ENCODE measurements around the gene ZER1. TPM values are rescaled to one million over a fixed set of nuclear protein-coding genes. Genes with fewer than 3 reads are reported as not detected.

Gene ZER1
- total RNA-seq, 1 experiment from 2014 or later = 28.6 TPM

GRCh38 chr9:128743421-128743820 is 28.3 kb downstream of the ZER1 start:
- peaks cover 10% of the 10 kb centered on the region for H3K36me3 Mint-ChIP-seq (ENCODE audit: insufficient read depth, unreplicated experiment)
- no TSS peak for BruUV-seq (replicated peaks)
- H3K27ac Mint-ChIP-seq (ENCODE audit: unreplicated experiment) = no peak overlapping the region
- Histone ChIP-seq H3K4me3 (ENCODE audit: low read depth, low read length) (no peak overlapping the region), H3K4me1 (no peaks in the 10 kb centered on the region), H3K9me3 (no peaks in the 10 kb centered on the region), H3K27me3 (replicated peaks; ENCODE audit: control insufficient read depth, insufficient read depth, low read length) (no peaks in the 10 kb centered on the region), H3K36me3 (ENCODE audit: control insufficient read depth, insufficient read depth, low read length) (no peaks in the 10 kb centered on the region)
- H3K9me3 Mint-ChIP-seq (ENCODE audit: unreplicated experiment) = no peaks in the 10 kb centered on the region
- no peak for DNase-seq
- ChIA-PET POLR2A (no interaction called here), CTCF (interaction anchor here (0.9 kb wide), 1 partner anchor 28 kb away, joined by 4 read pairs; no protein-coding TSS in a partner anchor)
- no peaks in the 10 kb centered on the region for H3K27me3 Mint-ChIP-seq (ENCODE audit: insufficient read depth, unreplicated experiment)
- intact Hi-C loops (cut with micrococcal nuclease; ENCODE audit: unreplicated experiment) = no loop called here
- H3K4me3 Mint-ChIP-seq (ENCODE audit: unreplicated experiment) = no peak overlapping the region
- TF ChIP-seq CTCF (IDR thresholded peaks at IDR 0.05; ENCODE audit: insufficient read depth in 1 of 2, low read depth in 1 of 2, low read length in 1 of 2, severe bottlenecking in 1 of 2, unreplicated experiment in 1 of 2) = no peak
- no peaks in the 10 kb centered on the region for H3K4me1 Mint-ChIP-seq (ENCODE audit: low read depth, unreplicated experiment)

- Histone ChIP-seq H3K9me3 (no peaks in the 10 kb centered on the region), H3K36me3 (ENCODE audit: control insufficient read depth, insufficient read depth, low read length) (no peaks in the 10 kb centered on the region), H3K4me3 (ENCODE audit: low read depth, low read length) (no peak overlapping the region), H3K27me3 (replicated peaks; ENCODE audit: control insufficient read depth, insufficient read depth, low read length) (no peaks in the 10 kb centered on the region), H3K4me1 (no peaks in the 10 kb centered on the region)
- CTCF ChIA-PET = interaction anchor here (0.5 kb wide), 1 partner anchor 66 kb away, joined by 3 read pairs; no protein-coding TSS in a partner anchor
- no peak for TF ChIP-seq CTCF (IDR thresholded peaks at IDR 0.05; ENCODE audit: insufficient read depth in 1 of 2, low read depth in 1 of 2, low read length in 1 of 2, severe bottlenecking in 1 of 2, unreplicated experiment in 1 of 2)
- Mint-ChIP-seq H3K36me3 (ENCODE audit: insufficient read depth, unreplicated experiment) (peaks cover 10% of the 10 kb centered on the region), H3K27ac (ENCODE audit: unreplicated experiment) (no peak overlapping the region), H3K4me3 (ENCODE audit: unreplicated experiment) (no peak overlapping the region), H3K27me3 (ENCODE audit: insufficient read depth, unreplicated experiment) (no peaks in the 10 kb centered on the region), H3K9me3 (ENCODE audit: unreplicated experiment) (no peaks in the 10 kb centered on the region), H3K4me1 (ENCODE audit: low read depth, unreplicated experiment) (no peaks in the 10 kb centered on the region)
- POLR2A ChIA-PET = no interaction called here
- DNase-seq = peak in 1 of 2 experiments; percentile 21
- no TSS peak for BruUV-seq (replicated peaks)
- intact Hi-C loops (cut with micrococcal nuclease; ENCODE audit: unreplicated experiment) = no loop called here
These were observed 29.3 kb downstream of the ZER1 start for GRCh38 chr9:128742401-128742800.

GRCh38 chr9:128735373-128735772 is 36.4 kb downstream of the ZER1 start:
- Mint-ChIP-seq H3K9me3 (ENCODE audit: unreplicated experiment) (no peaks in the 10 kb centered on the region), H3K27me3 (ENCODE audit: insufficient read depth, unreplicated experiment) (no peaks in the 10 kb centered on the region), H3K4me3 (ENCODE audit: unreplicated experiment) (no peak overlapping the region), H3K36me3 (ENCODE audit: insufficient read depth, unreplicated experiment) (peaks cover 21% of the 10 kb centered on the region), H3K27ac (ENCODE audit: unreplicated experiment) (peak overlapping the region; percentile 29), H3K4me1 (ENCODE audit: low read depth, unreplicated experiment) (no peaks in the 10 kb centered on the region)
- no peak overlapping the region for H3K4me3 ChIP-seq (ENCODE audit: low read depth, low read length)
- H3K36me3 ChIP-seq (ENCODE audit: control insufficient read depth, insufficient read depth, low read length) = no peaks in the 10 kb centered on the region; the same call in 1 of the 2 replicates
- no peak for DNase-seq
- TF ChIP-seq CTCF (IDR thresholded peaks at IDR 0.05; ENCODE audit: insufficient read depth in 1 of 2, low read depth in 1 of 2, low read length in 1 of 2, severe bottlenecking in 1 of 2, unreplicated experiment in 1 of 2) = no peak
- no peaks in the 10 kb centered on the region for H3K4me1 ChIP-seq
- no peaks in the 10 kb centered on the region for H3K9me3 ChIP-seq
- no TSS peak for BruUV-seq (replicated peaks)
- intact Hi-C loops (cut with micrococcal nuclease; ENCODE audit: unreplicated experiment) = no loop called here
- CTCF ChIA-PET = interaction anchor here (1.1 kb wide), 2 partner anchors 11 to 29 kb away, joined by 3 to 6 read pairs; partner anchors contain the start of gene ZDHHC12
- H3K27me3 ChIP-seq (replicated peaks; ENCODE audit: control insufficient read depth, insufficient read depth, low read length) = no peaks in the 10 kb centered on the region
- POLR2A ChIA-PET = no interaction called here
